WTC11 (cell line): ENCODE data around the gene OVAAL. TPM values are rescaled to one million over a fixed set of nuclear protein-coding genes. Genes with fewer than 3 reads are reported as not detected.

Source experiments
- ATAC-seq: fragments of 200-7000 bp; cut with Tn5 transposase; 2 replicates; pipeline ENCODE4 v1.10.0; 2021; ENCODE audit warnings: mild to moderate bottlenecking, moderate library complexity
- CTCF ChIA-PET: fragments of 300-600 bp; sonication (Branson Sonifier 250); formaldehyde crosslinking; loops from one replicate; lab custom pipeline; 2021; ENCODE audit warnings: antibody characterized with exemption; lab: Charles Lee
- POLR2A ChIA-PET: fragments of 350-600 bp; sonication (Branson Sonifier 250); formaldehyde crosslinking; loops from one replicate; lab custom pipeline; 2021; ENCODE audit warnings: antibody characterized with exemption; lab: Charles Lee
- DNase-seq: peaks from one replicate; pipeline ENCODE4 v3.0.0; 2021; ENCODE audit warnings: low spot score
- H3K27ac Mint-ChIP-seq: 2 replicates; pipeline ENCODE4 v1.8.0; 2021; ENCODE audit warnings: mixed read lengths
- H3K27me3 Mint-ChIP-seq: 2 replicates; pipeline ENCODE4 v1.8.0; 2021; ENCODE audit warnings: low read depth, mild to moderate bottlenecking, moderate library complexity, mixed read lengths
- H3K36me3 Mint-ChIP-seq: 2 replicates; pipeline ENCODE4 v1.8.0; 2021; ENCODE audit warnings: mixed read lengths
- H3K4me1 Mint-ChIP-seq: 2 replicates; pipeline ENCODE4 v1.8.0; 2022; ENCODE audit warnings: mixed read lengths
- H3K4me3 Mint-ChIP-seq: 2 replicates; pipeline ENCODE4 v1.8.0; 2021; ENCODE audit warnings: mild to moderate bottlenecking, moderate library complexity, mixed read lengths
- H3K9me3 Mint-ChIP-seq: 2 replicates; pipeline ENCODE4 v1.8.0; 2021; ENCODE audit warnings: mixed read lengths
- E2F1 ChIP-seq: sonication (generic); formaldehyde crosslinking; IDR thresholded peaks from 2 replicates; pipeline ENCODE4 v1.8.0; 2022; ENCODE audit warnings: mild to moderate bottlenecking, missing genetic modification reagents
- E2F5 ChIP-seq: sonication (generic); formaldehyde crosslinking; IDR thresholded peaks from 2 replicates; pipeline ENCODE4 v1.8.1; 2022; ENCODE audit warnings: mild to moderate bottlenecking, moderate library complexity, missing genetic modification reagents
- GRHL2 ChIP-seq: fragments of 250-450 bp; sonication (Bioruptor Pico); IDR thresholded peaks from 2 replicates; pipeline ENCODE4 v1.8.0; 2022; ENCODE audit warnings: mild to moderate bottlenecking, moderate library complexity; ENCODE audit not compliant: insufficient replicate concordance, severe bottlenecking
- IRF1 ChIP-seq: sonication (generic); formaldehyde crosslinking; IDR thresholded peaks from 2 replicates; pipeline ENCODE4 v1.8.0; 2023; ENCODE audit warnings: missing genetic modification reagents
- JAZF1 ChIP-seq: fragments of 250-450 bp; sonication (Bioruptor Pico); IDR thresholded peaks from 2 replicates; pipeline ENCODE4 v1.9.0; 2021; ENCODE audit warnings: moderate library complexity, mild to moderate bottlenecking, inconsistent platforms
- JUN ChIP-seq: sonication (generic); formaldehyde crosslinking; IDR thresholded peaks from 2 replicates; pipeline ENCODE4 v1.8.0; 2023; ENCODE audit warnings: mild to moderate bottlenecking, missing genetic modification reagents
- KAT7 ChIP-seq: sonication (generic); formaldehyde crosslinking; IDR thresholded peaks from 2 replicates; pipeline ENCODE4 v1.8.1; 2023; ENCODE audit warnings: missing genetic modification reagents, mild to moderate bottlenecking, borderline replicate concordance
- OVOL2 ChIP-seq: fragments of 250-450 bp; sonication (Bioruptor Pico); IDR thresholded peaks from 2 replicates; pipeline ENCODE4 v1.9.0; 2021; ENCODE audit warnings: mild to moderate bottlenecking, borderline replicate concordance
- TEAD1 ChIP-seq: sonication (generic); formaldehyde crosslinking; IDR thresholded peaks from 2 replicates; pipeline ENCODE4 v1.8.0; 2022; ENCODE audit warnings: mild to moderate bottlenecking, missing genetic modification reagents
- TP53 ChIP-seq: sonication (generic); formaldehyde crosslinking; IDR thresholded peaks from 2 replicates; pipeline ENCODE4 v1.8.1; 2023; ENCODE audit warnings: mild to moderate bottlenecking, missing genetic modification reagents
- USF1 ChIP-seq: sonication (generic); formaldehyde crosslinking; IDR thresholded peaks from 2 replicates; pipeline ENCODE4 v1.8.0; 2022; ENCODE audit warnings: mild to moderate bottlenecking, missing genetic modification reagents
- ZNF416 ChIP-seq: fragments of 250-450 bp; sonication (Bioruptor Pico); IDR thresholded peaks from 2 replicates; pipeline ENCODE4 v1.9.0; 2021; ENCODE audit warnings: mild to moderate bottlenecking, inconsistent platforms
- total RNA-seq: library from RNA; stranded (reverse); gene quantifications from 3 replicates; pipeline ENCODE4 v1.2.3, GENCODE V29; 2021
- TF ChIP-seq, protein P1 (sequence below): fragments of 250-450 bp; sonication (Bioruptor Pico); conservative IDR thresholded peaks from 2 replicates; pipeline ENCODE4 v1.9.0; 2021; ENCODE audit warnings: mild to moderate bottlenecking
- TF ChIP-seq, protein P2 (sequence below): sonication (generic); formaldehyde crosslinking; IDR thresholded peaks from 2 replicates; pipeline ENCODE4 v1.8.1; 2022; ENCODE audit warnings: missing genetic modification reagents, borderline replicate concordance
- TF ChIP-seq, protein P3 (sequence below): sonication (generic); formaldehyde crosslinking; IDR thresholded peaks from 2 replicates; pipeline ENCODE4 v1.8.1; 2022; ENCODE audit warnings: low read depth, missing genetic modification reagents, borderline replicate concordance
- TF ChIP-seq, protein P4 (sequence below): sonication (generic); formaldehyde crosslinking; IDR thresholded peaks from 2 replicates; pipeline ENCODE4 v1.8.1; 2023; ENCODE audit warnings: mild to moderate bottlenecking, missing genetic modification reagents

OVAAL gene
- total RNA-seq, 1 experiment from 2014 or later: not detected

GRCh38 chr1:180566495-180566894 is 7.7 kb downstream of the OVAAL start:
- Mint-ChIP-seq H3K27ac (no peak overlapping the region), H3K9me3 (0 out of 2 replicates have a peak, but pooled peaks cover 4% of the 10 kb centered on the region), H3K4me3 (no peak overlapping the region), H3K4me1 (no peaks in the 10 kb centered on the region; the same call in 1 of the 2 replicates), H3K36me3 (no peaks in the 10 kb centered on the region), H3K27me3 (no peaks in the 10 kb centered on the region)
- DNase-seq (no peak), ATAC-seq (no peak)
- ChIA-PET POLR2A (no interaction called here), CTCF (interaction anchor here (0.6 to 0.8 kb wide), 2 partner anchors 603 to 1985 kb away, joined by 3 read pairs; no protein-coding TSS in a partner anchor)
- no peak for TF ChIP-seq JUN
- TF ChIP-seq KAT7 (CRISPR knock-in tag): no peak
- TF ChIP-seq, protein P1, sequence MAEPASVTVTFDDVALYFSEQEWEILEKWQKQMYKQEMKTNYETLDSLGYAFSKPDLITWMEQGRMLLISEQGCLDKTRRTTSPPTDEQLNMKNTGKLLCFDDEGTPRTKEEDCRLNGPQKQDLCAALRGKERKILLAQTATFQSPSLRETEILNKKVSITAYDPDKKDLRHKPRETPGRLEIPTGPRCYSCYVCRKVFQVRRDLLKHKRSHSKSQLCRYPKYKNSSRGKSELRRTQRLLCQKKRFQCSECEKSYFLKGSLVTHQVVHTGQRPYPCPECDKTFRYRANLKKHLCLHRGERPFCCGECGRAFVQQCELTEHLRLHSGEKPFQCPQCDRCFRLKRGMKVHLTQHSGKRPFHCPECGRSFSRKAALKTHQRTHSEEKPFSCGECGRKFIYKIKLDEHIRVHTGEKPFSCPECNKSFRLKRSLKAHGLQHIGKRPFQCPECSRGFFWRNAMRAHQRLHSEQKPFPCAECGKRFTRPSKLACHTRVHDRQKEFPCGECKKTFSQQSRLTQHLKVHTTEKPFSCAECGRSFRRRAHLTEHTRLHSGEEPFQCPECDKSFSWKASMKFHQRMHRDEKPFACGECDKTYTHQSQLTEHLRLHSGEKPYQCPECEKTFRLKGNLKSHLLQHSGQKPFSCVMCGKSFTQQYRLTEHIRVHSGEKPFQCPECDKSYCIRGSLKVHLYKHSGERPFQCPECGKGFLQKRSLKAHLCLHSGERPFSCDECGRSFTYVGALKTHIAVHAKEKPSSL (CRISPR knock-in tag): no peak
- TF ChIP-seq OVOL2 (CRISPR knock-in tag): no peak
- no peak for TF ChIP-seq USF1 (CRISPR knock-in tag)
- TF ChIP-seq ZNF416 (CRISPR knock-in tag): no peak

GRCh38 chr1:180567654-180568053 is 8.9 kb downstream of the OVAAL start:
- H3K4me3 Mint-ChIP-seq: no peak overlapping the region
- no peaks in the 10 kb centered on the region for H3K36me3 Mint-ChIP-seq
- no peaks in the 10 kb centered on the region; the same call in 1 of the 2 replicates for H3K4me1 Mint-ChIP-seq
- DNase-seq: no peak
- ATAC-seq: no peak
- no peak for TF ChIP-seq E2F1 (CRISPR knock-in tag)
- 0 out of 2 replicates have a peak, but pooled peaks cover 4% of the 10 kb centered on the region for H3K9me3 Mint-ChIP-seq
- ChIA-PET CTCF (no interaction called here), POLR2A (no interaction called here)
- H3K27ac Mint-ChIP-seq: no peak overlapping the region
- H3K27me3 Mint-ChIP-seq: no peaks in the 10 kb centered on the region; the same call in 1 of the 2 replicates

DNA sequence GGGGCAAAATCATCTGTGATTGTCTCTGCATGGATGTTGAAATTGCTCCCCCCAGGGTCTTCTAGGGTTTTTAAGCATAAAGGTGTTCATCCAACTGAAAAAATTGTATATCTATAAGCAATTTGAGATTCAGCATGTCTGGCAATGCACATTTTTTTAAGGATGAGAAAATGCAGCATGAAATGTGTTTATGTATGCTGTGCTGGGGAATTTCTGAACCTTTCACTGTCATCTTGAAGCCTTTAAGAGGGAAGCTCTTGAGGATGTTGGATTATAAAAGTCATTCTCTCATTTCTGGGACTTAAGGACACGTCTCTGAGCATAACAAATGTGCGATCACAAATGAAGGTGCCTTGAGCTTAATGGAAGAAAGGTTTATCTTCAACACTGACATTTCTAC is 9.4 kb downstream of the OVAAL start:
- H3K4me1 Mint-ChIP-seq: no peaks in the 10 kb centered on the region
- no peaks in the 10 kb centered on the region; the same call in 1 of the 2 replicates for H3K27me3 Mint-ChIP-seq

More for the DNA sequence above, 9.4 kb downstream of the OVAAL start:
- POLR2A ChIA-PET: no interaction called here
- H3K36me3 Mint-ChIP-seq: no peaks in the 10 kb centered on the region
- no peak for ATAC-seq
- CTCF ChIA-PET: no interaction called here
- TF ChIP-seq, protein P2, sequence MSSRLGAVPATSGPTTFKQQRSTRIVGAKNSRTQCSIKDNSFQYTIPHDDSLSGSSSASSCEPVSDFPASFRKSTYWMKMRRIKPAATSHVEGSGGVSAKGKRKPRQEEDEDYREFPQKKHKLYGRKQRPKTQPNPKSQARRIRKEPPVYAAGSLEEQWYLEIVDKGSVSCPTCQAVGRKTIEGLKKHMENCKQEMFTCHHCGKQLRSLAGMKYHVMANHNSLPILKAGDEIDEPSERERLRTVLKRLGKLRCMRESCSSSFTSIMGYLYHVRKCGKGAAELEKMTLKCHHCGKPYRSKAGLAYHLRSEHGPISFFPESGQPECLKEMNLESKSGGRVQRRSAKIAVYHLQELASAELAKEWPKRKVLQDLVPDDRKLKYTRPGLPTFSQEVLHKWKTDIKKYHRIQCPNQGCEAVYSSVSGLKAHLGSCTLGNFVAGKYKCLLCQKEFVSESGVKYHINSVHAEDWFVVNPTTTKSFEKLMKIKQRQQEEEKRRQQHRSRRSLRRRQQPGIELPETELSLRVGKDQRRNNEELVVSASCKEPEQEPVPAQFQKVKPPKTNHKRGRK (CRISPR knock-in tag): no peak
- TF ChIP-seq, protein P3, sequence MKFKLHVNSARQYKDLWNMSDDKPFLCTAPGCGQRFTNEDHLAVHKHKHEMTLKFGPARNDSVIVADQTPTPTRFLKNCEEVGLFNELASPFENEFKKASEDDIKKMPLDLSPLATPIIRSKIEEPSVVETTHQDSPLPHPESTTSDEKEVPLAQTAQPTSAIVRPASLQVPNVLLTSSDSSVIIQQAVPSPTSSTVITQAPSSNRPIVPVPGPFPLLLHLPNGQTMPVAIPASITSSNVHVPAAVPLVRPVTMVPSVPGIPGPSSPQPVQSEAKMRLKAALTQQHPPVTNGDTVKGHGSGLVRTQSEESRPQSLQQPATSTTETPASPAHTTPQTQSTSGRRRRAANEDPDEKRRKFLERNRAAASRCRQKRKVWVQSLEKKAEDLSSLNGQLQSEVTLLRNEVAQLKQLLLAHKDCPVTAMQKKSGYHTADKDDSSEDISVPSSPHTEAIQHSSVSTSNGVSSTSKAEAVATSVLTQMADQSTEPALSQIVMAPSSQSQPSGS: no peak
- TF ChIP-seq USF1 (CRISPR knock-in tag): no peak
- no peak for TF ChIP-seq JAZF1 (CRISPR knock-in tag)
- TF ChIP-seq, protein P4, sequence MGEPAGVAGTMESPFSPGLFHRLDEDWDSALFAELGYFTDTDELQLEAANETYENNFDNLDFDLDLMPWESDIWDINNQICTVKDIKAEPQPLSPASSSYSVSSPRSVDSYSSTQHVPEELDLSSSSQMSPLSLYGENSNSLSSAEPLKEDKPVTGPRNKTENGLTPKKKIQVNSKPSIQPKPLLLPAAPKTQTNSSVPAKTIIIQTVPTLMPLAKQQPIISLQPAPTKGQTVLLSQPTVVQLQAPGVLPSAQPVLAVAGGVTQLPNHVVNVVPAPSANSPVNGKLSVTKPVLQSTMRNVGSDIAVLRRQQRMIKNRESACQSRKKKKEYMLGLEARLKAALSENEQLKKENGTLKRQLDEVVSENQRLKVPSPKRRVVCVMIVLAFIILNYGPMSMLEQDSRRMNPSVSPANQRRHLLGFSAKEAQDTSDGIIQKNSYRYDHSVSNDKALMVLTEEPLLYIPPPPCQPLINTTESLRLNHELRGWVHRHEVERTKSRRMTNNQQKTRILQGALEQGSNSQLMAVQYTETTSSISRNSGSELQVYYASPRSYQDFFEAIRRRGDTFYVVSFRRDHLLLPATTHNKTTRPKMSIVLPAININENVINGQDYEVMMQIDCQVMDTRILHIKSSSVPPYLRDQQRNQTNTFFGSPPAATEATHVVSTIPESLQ (CRISPR knock-in tag): no peak
- no peak for TF ChIP-seq IRF1
- no peak for TF ChIP-seq E2F5 (CRISPR knock-in tag)
- TF ChIP-seq TP53 (CRISPR knock-in tag): no peak
- no peak for TF ChIP-seq TEAD1 (CRISPR knock-in tag)
- TF ChIP-seq GRHL2 (CRISPR knock-in tag): no peak
- TF ChIP-seq ZNF416 (CRISPR knock-in tag): no peak
- TF ChIP-seq, all 79 proteins: peak for 0
- H3K27ac Mint-ChIP-seq: no peak overlapping the region
- no peak for DNase-seq
- H3K4me3 Mint-ChIP-seq: no peak overlapping the region
- H3K9me3 Mint-ChIP-seq: 0 out of 2 replicates have a peak, but pooled peaks cover 4% of the 10 kb centered on the region
